GM19025 (cell line): ENCODE results near the gene GPATCH2L.

Experiments
- ATAC-seq: cut with Tn5 transposase; IDR thresholded peaks from one replicate; pipeline ENCODE4 v1.9.1; 2021; ENCODE audit warnings: mild to moderate bottlenecking, low read depth, moderate library complexity; ENCODE audit not compliant: unreplicated experiment

The GPATCH2L gene

DNA sequence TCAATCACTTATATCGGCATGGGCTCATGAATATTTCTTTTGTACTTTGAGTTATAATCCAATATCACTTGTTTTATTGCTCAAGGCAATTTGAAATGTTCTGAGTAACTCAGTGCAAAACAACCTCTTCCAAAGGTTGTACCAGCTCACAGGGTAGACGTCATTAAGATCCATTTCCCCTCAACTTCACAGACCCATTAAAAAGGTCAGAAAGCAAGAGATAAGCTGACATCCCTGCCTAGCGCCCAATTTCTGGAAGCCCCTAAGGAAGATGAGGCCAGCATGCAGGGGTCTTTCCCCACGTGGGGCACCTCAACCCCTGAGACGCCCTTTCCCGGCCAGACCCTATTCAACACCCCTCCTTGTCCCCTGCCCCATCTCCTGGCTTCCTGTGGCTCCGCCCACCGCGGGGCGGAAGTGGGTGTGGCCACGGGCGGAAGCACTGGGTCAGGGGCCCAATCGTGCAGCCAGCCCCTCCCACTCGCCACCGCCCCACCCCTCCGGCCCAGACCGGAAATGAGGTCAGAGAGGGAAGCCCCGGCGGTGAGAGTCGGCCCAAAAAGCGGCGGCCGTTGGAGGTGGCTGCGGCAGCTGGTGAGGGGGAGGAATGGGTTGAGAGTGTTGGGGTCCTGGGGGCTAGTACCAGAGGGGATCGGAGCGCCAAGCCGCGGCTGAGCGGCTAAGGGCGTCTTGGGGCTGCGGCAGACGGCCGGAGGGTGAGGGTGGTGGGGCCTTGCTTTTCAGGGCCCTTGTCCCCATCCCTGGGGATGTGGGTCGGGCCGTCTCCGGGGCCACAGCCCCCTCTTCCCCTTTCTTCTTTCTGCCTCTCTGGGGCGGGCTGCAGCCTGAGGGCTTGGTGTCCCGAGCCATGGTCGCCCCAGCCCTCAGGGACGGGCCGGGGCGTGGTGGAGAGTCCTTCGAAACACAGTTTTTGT is at the start of gene GPATCH2L:
GPATCH2L (plus strand) TSS at position 525 of the 935 bp plus-strand sequence. CDS start 2,442 bp downstream, outside the sequence.
- ATAC-seq = peak; percentile 82

DNA sequence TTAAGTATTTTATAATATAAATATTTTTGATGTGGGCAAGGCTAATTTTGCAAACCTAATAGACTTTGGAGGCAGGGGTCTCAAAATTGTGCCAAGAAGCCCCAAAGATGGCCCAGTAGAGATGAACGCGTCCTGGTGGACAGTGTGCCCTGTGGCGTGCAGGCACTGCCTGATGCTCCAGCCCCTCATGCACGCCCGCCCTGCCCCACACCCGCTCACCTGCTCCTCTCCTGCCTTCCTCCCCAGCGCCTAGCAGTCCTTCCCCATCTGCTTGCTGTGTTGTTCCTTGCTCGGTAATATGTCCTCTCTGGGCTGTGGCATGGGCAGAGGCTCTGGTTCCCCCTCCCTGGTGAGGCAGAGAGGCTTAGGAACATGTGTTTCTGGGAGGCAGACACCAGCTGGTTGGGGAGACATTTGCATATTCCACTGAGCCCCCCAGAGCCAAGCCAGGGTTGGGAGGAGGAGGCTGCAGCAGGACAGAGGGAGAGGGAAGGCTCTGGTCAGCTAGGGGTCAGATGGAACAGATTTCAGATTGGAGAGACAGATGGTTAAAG is 46.8 kb upstream of the GPATCH2L start:
- ATAC-seq = no peak

DNA sequence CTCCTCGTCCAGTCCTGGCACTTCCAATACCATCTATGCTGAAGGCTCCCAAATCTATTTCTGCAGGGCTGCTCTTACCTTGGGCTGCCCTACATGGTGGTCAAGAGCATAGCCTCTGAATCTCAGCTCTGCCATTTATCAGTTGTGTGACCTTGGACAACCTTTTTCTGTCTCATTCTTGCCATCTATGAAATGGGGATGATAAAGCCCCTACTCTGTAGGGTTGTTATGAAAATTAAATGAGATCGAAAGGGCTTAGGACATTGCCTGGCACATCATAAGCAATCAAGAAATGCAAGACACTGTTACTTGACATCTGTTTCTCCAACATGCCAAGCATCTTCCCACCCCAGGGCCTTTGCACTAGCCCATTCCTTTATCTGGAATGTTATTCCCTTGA is 45.5 kb upstream of the GPATCH2L start:
- ATAC-seq = no peak

DNA sequence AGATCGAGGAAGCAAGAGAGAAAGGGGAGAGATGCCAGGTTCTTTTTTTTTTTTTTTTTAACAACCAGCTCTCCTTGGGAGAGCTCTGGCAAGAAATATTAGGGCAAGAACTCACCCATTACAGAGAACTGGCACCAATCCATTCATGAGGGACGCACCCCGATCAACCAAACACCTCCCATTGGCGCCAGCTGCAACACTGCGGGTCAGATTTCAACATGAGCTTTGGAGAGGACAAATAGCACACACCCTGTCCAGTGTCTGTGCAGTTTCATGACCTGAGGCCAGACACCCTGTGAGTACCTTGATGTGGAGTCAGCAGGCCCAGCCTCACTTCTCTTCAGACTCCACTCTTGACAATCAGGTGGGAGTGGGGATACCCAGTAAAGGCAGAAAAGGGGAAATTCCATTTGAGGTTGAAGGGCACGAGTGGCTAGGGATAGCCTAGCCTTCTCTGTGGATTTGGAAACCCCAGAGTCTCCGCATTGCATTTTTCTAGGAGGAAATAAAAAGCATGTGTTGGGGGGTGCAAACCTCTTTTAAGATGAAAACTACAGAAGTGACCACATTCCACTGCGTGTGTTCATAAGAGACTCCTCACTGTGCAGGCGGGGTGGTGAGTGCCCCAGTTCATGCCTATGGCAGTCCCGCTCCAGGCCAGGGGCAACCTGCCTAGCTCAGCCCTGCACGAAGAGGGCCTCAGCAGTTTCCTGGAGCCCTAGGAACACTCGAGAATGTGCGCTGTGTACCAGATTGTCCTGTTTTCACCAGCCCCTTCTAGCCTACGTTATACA is 42.4 kb upstream of the GPATCH2L start:
- no peak for ATAC-seq

DNA sequence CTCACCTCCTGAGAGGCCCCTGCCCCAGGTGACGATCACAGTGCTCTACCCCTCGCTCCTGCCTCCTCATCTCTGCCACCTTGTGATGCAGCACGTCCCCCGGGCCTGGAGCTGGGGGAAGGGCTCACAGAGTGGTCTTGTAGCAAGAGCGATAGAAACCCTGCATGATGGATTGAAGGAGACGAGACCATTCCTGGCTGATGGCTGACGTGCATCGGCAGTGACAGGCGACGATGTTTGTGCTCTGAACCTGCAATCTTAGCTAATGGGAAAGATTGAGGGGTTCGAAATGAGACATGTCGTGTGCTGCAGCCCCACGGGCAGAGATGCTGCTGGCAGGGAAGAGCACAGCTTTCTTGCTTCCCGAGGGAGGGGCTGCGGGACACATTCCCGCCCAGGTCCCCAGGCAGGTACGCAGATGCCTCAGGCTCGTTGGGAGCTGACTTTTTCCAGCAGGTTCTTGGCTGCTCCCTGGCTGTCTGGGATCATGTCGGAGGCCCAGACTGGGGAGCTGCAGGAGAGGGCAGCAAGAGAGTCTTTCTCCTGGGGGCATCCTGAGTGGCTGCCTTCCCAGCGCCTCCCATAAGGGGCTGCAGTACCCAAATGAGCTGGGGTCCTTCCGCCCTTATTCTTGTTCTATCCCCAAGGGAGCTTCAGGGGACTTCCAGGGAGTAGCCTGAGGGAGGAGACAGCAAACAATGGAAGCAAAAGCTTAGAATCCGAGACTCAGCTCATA is 38.7 kb upstream of the GPATCH2L start:
- ATAC-seq = no peak

DNA sequence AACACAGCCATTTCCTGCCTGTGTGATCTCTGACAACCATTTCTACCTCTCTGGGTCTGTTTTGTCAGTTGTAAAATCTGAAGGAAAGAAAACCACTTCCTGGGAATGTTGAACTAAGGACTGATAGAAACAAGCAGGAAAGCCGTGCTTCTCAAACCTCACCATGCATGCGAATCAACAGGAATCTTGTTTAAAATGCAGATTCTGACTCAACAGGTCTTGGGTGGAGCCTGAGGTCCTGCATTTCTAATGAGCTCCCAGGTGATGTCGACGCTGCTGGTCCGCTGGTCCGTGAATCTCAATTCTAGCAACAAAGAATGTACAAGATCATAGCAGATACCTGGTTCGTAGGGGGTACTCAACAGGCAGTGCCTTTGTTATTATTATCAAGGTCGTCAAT is 38.0 kb upstream of the GPATCH2L start:
- no peak for ATAC-seq

DNA sequence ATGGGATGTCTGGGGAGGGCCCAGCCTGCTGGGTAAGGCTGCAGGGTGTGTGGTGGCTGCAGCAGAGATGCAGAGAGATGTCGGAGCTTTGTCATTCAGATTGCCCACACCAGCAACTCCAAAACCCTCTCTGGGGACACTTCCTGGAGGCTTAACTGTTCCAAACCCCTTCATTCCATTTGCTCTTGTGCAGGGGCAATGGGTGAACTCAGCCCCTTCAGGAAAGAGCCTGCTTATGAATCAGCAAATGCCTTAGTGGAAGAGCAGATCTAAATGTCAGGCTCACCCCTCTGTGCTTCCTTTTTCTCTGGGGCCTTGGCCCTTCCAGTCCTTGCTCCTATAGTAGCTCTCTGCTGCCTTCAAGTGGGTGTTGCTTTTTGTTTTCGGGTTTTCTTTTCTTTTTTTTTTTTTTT is 36.7 kb upstream of the GPATCH2L start:
- ATAC-seq = no peak

DNA sequence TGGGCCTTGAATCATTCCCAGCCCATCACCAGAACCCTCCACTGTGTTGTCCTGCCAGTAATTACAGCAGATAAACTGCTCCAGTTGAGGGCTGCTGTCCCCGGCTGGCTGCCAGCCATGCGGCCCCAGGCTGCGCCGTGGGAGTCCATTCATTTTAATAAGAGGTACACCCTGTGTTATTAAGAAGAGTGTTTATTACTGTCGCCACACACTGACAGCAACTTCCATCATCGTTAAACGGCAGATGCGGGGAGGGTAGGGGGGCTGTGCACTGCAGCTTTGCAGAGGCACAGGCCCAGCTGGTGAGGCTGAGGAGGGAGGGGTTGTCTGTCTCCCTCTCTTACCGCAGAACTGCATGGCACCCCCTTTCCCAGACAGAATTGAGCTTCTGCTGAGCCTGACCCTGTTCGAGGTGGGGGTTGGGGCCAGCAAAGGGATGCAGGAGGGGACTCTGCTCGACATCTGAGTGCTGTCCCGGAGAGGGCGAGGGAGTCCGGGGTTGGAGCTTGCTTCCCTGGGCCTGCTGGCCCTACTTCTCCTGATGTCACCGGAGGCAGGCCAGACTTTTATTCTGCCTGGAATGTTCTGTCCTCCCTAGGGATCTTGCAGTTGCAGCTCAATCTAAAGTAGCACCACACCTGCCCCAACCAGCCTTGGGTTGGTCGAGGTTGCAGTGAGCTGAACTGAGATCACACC is 33.8 kb upstream of the GPATCH2L start:
- no peak for ATAC-seq

DNA sequence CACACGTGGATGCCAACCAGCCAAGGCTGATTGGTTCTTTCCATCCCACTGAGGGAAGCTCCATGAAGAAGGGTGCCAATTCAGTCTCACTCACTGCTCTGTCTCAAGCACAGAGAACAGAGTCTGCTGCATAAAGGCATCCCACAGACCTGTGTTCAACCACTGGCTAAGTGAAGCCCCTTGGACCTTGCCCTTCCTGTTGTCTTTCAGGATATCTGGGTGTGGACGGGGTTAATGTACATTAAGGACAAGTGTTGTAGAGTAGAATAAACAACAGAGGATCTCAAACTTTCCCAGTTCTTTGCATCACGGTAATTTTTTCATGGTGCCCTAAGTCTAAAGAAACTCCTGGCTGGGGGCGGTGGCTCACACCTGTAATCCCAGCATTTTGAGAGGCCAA is 33.1 kb upstream of the GPATCH2L start:
- ATAC-seq = no peak

DNA sequence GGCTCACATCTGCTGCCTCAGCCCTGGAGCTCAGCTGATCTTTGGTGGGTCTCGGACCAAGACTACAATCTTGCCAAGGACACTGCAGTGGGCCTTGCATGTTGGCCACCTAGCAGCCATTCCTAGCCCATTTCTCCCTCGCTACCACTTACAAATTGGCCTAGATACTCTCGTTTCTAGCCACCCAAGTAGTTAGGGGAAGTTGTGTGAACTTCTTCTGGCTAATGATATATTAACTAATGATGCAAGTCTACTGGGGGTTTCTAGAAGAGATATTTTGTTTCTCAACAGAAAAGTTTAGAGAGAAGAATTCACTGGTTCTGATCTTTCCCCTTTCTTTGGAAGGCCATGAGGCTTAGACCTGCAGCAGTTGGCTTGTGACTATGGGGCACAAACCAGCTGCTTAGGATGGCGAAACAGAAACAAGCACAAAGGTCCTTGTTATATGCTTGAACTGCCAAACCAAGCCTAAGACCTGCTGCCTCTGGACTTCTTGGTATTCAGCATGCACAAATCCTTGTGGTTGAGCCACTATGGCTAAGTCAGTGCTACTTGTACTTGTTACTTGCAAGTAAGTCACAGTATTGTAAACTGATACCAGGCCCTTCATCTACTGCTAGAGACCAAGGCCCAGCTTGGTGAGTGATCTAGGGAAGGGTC is 30.5 kb upstream of the GPATCH2L start:
- peak; percentile 59 for ATAC-seq

DNA sequence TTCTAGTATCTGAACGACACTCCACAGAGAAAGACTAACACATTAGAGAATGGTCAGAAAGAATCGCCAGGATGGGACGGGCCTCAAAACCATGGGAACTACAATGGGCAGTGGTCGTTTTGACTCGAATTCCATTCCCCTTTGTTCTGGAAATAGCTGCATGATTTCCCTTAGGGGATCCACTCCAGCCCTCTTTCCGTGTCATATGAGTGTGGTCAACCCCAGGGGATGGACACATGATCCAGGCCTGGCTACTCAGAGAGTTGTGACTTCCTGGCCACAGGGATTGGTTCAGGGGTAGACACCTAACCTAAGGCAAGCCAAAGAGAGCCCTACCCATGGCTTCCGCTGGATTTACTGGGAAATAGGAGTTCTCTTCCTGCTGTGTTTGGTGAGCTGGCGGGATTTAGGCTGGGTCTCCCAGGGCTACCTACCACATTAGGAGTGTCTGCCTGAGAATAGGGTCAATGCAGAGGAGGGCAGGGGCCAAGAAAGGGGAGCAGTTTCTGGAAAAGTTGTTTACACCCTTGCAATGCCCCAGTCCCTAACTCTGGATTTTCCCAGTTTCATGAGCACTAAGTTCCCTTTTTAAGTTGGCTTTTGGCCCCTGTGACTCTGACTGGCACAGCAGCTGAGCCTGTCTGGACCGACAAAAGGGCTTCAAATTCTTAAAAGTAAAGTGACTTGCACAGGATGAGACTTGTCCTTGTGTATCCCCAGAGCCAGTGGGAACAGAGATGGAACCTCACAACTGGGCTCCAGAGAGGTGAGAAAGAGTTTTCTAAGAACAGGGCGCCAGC is 28.1 kb upstream of the GPATCH2L start:
- no peak for ATAC-seq

DNA sequence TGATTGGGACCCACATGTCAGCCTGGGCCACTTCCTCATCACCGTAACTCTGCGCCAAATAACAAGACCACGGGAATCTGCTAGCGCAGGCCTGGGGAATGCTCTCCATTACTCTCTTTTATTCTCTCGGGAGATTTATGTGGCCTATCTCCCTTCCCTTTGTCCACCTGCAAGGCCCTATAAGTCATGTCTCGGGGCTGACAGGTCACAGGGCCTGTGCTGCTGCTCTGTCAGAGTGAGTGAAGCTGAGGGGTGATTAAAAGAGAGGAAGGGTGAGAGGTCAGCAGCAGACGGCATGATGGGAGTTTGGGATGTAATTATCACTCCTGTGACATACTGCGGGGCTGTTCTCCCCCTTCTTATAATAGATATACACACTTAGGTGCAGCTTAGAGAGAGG is 26.2 kb upstream of the GPATCH2L start:
- ATAC-seq = no peak

DNA sequence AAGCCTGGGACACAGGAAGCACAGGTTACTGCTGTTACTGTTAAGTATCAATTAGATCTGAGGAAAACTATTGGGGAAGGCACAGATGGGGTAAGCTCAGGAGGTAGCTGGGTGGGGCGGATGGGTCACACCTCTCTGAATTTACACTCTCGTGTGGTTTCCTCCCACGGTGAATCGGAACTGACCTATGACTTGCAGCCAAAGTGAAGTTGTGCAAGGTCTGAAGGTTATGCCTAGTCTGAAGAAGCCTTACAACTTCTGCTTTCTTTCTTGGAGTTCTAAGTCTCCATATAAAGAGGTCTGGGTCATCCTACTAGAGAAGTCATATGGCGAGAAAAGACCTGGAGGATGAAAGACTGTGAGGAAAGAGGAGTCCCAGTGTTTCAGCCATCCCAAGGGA is 25.6 kb upstream of the GPATCH2L start:
- no peak for ATAC-seq

DNA sequence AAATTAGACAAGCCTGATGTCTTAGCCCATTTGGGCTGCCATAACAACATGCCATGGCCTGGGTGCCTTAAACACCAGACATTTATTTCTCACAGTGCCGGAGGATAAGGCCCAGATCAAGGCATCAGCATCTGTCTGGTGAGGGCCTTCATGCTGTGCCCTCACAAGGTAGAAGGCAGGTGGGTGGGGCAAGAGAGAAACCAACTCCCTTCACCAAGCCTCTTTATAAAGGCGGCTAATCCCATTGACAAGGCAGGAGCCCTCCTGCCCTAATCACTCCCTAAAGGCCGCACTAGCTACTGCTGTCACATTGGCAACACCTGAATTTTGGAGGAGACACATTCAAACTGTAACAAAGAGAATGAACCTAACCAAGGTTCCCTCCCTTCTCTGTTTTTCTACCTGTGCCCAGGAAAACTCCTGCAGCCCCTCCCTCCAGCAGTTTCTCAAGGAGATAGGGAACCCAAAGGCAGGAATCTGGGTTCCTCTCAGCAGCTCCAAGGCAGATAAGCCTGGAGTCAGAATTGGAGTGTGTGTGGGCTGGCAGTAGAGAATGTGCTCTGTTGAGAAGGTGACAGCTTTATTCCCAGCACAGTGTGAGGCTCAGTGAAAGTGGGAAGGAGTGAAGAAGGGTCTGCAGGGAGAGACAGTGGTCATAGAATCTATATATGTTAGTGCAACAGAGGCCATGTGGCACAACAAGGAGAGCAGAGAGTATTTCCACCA is 21.7 kb upstream of the GPATCH2L start:
- ATAC-seq = no peak

DNA sequence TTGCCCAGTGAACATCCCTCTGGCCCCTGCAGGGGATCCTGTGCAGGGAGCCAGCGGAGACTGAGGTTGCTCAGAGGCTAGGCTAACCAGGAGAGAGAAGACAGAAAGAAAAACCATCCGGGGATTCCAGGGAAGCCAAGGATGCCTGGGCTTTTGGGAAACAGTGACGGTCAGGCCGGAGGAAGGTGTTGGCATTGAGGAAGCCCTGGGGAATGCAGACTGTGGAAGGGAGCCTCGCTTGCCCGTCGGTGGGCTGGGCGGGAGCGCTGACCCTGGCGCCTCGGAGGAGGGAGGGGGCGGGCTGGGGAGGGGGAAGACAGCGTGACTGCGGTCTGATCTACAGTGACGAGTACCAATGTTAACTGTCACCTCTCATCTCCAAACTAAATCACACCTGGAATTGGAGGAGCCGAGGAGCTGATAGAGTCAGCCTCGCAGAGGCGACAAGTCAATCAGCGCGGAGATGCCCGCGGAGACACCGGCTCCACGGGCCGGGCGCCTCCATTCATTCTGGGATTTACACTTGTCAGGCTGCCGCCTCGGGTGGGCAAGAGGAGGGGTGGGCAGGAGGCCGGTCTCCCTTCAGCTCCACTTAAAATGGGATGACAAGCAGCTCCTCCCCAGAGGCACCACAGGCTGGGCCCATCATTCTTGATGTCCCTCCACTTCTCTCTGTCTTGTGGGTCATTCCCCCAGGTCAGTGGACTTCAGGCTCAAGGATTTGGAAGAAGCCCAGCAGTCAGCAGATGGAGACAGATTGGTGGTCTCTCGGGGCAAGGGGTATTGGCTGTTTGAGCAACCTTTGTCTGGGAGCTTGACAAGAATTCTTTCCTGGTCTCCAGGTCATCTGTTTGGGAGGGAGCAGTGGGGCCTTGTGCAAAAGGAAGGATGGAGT is 20.4 kb upstream of the GPATCH2L start:
- ATAC-seq = no peak

DNA sequence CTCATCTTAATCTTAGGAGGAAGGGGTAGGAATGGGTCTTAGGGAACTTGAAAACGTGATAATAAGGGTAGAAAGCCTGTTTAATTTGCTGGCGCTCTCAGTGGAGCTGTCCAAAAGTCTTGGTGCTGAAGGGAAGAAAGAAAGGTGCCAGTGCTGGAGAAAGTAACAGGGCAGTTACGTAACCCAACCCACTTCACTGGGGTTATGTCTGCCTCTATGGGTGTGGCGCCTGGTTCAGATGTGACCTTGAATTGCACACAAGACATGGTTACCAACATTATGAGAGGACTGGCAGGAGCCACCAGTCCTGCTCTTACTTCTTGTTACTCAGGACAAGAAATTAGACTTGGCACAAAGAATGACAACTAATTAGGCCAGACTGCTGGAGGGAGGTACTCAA is 18.6 kb upstream of the GPATCH2L start:
- ATAC-seq = no peak

DNA sequence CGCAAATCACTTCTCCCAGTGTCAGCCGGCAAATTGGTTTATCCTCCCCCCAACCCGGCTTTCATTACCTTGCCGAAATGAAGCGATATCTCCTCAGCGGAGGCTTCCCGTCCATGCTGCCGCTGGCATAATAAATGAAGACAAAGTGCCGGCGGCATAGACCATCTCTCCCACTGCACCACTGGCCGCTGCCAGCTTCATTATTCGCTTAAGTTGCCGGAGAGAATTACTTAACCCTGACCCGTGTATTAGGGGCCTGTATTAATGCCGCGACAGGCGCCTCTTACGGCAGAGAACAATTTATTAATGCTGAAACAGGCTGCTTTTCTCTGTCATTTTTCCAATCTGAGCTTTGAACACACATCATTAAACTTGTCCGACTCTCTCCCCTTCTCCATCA is 17.5 kb upstream of the GPATCH2L start:
- no peak for ATAC-seq
